Cerebellar cortex (tissue), 1 donor: ENCODE data around the gene TP53I13.

ENCODE experiments used
- DNase-seq: peaks from one replicate; pipeline ENCODE4 v3.0.0-alpha.2; 2015; ENCODE audit warnings: low spot score

The TP53I13 gene

GRCh38 chr17:29593591-29594518 lies 25.4 kb downstream of the TP53I13 start:
- peak; percentile 54 for DNase-seq

GRCh38 chr17:29594519-29595090 lies 26.1 kb downstream of the TP53I13 start:
- DNase-seq: no peak

- peak; percentile 23 for DNase-seq
Measured at GRCh38 chr17:29595107-29595942, 26.8 kb downstream of the TP53I13 start.

GRCh38 chr17:29595943-29596774 lies 27.7 kb downstream of the TP53I13 start:
- DNase-seq: no peak

- DNase-seq: no peak
Measured at GRCh38 chr17:29596811-29597210, 28.3 kb downstream of the TP53I13 start.

GRCh38 chr17:29597361-29598172 lies 29.1 kb downstream of the TP53I13 start:
- DNase-seq: peak; percentile 39

- no peak for DNase-seq
Measured at GRCh38 chr17:29603109-29603674, 34.7 kb downstream of the TP53I13 start.

- no peak for DNase-seq
Measured at GRCh38 chr17:29607557-29608195, 39.2 kb downstream of the TP53I13 start.

GRCh38 chr17:29608986-29609385 lies 40.5 kb downstream of the TP53I13 start:
- no peak for DNase-seq

GRCh38 chr17:29610395-29610794 lies 41.9 kb downstream of the TP53I13 start:
- DNase-seq: no peak

- DNase-seq: no peak
Measured at GRCh38 chr17:29611351-29612093, 43.0 kb downstream of the TP53I13 start.

GRCh38 chr17:29612094-29612403 lies 43.5 kb downstream of the TP53I13 start:
- no peak for DNase-seq

- DNase-seq: no peak
Measured at GRCh38 chr17:29612404-29613280, 44.1 kb downstream of the TP53I13 start.

- DNase-seq: peak; percentile 59
Measured at GRCh38 chr17:29613352-29613837, 44.9 kb downstream of the TP53I13 start.

- DNase-seq: no peak
Measured at GRCh38 chr17:29613856-29614255, 45.4 kb downstream of the TP53I13 start.

- no peak for DNase-seq
Measured at GRCh38 chr17:29614349-29615047, 46.0 kb downstream of the TP53I13 start.

GRCh38 chr17:29615048-29615385 lies 46.5 kb downstream of the TP53I13 start:
- DNase-seq: no peak
